HG03064 (cell line): ENCODE data around the gene ZNF32.
"Not testable (repeated sequence)": the region's sequence is repeated elsewhere in the genome, so short reads cannot be mapped to it uniquely, and the experiment has no call there.

Experiments
- ATAC-seq: cut with Tn5 transposase; IDR thresholded peaks from one replicate; pipeline ENCODE4 v1.9.1; 2021; ENCODE audit warnings: low read depth; ENCODE audit not compliant: unreplicated experiment

The ZNF32 gene

GRCh38 chr10:43640603-43641002 is 8.1 kb downstream of the ZNF32 start:
- ATAC-seq = no peak

GRCh38 chr10:43635816-43636215 is 12.9 kb downstream of the ZNF32 start:
- ATAC-seq = not testable (repeated sequence)

GRCh38 chr10:43628956-43629355 is 19.7 kb downstream of the ZNF32 start:
- no peak for ATAC-seq

GRCh38 chr10:43627942-43628341 is 20.7 kb downstream of the ZNF32 start:
- ATAC-seq = no peak

- ATAC-seq = no peak
Observed at GRCh38 chr10:43623351-43623750, 25.3 kb downstream of the ZNF32 start.

GRCh38 chr10:43622038-43622437 is 26.6 kb downstream of the ZNF32 start:
- ATAC-seq = no peak

GRCh38 chr10:43619368-43619767 is 29.3 kb downstream of the ZNF32 start:
- no peak for ATAC-seq

GRCh38 chr10:43616697-43617370 is 31.8 kb downstream of the ZNF32 start:
- no peak for ATAC-seq

- no peak for ATAC-seq
Observed at GRCh38 chr10:43610636-43611035, 38.0 kb downstream of the ZNF32 start.

GRCh38 chr10:43607199-43607573 is 41.5 kb downstream of the ZNF32 start:
- no peak for ATAC-seq

- ATAC-seq = peak; percentile 97
Observed at GRCh38 chr10:43606323-43607198, 42.1 kb downstream of the ZNF32 start, which contains the start of gene ZNF485. ZNF485 (plus strand) TSS chr10:43606438; CDS start chr10:43607051, 613 bp downstream.

GRCh38 chr10:43605850-43606322 is 42.8 kb downstream of the ZNF32 start:
- ATAC-seq = no peak

- not testable (repeated sequence) for ATAC-seq
Observed at GRCh38 chr10:43601576-43601975, 47.1 kb downstream of the ZNF32 start.

- ATAC-seq = no peak
Observed at GRCh38 chr10:43599333-43599732, 49.3 kb downstream of the ZNF32 start.

- no peak for ATAC-seq
Observed at GRCh38 chr10:43598446-43598845, 50.2 kb downstream of the ZNF32 start.

- ATAC-seq = no peak
Observed at GRCh38 chr10:43596546-43596945, 52.1 kb downstream of the ZNF32 start.

- peak; percentile 46 for ATAC-seq
Observed at GRCh38 chr10:43595739-43596298, 52.9 kb downstream of the ZNF32 start.

GRCh38 chr10:43594944-43595589 is 53.6 kb downstream of the ZNF32 start:
- peak; percentile 91 for ATAC-seq
